Adrenal gland (tissue), 12 donors: ENCODE measurements around the gene PRKCH. TPM values are rescaled to one million over a fixed set of nuclear protein-coding genes. Genes with fewer than 3 reads are reported as not detected.

ENCODE experiments used
- DNase-seq, 7 donors: peaks; one replicate each; pipeline ENCODE4 v3.0.0-alpha.2; 2019 to 2020
- H3K27ac ChIP-seq, 5 donors: fragments of 200-600 bp; sonication (generic) in 4 of 5; 1 replicate in 3 of 5; 2 replicates in 2 of 5; pipeline versions ENCODE4 v1.5.1 to v1.8.0; 2016 to 2020; ENCODE audit warnings: mild to moderate bottlenecking in 1 of 5
- H3K27me3 ChIP-seq: fragments of 200-600 bp; 2 replicates; pipeline ENCODE4 v1.8.0; 2021
- H3K36me3 ChIP-seq, 2 donors: fragments of 200-600 bp; replicated peaks in 1 of 2; 1 replicate in 1 of 2; 2 replicates in 1 of 2; pipeline versions ENCODE4 v1.5.1 to v1.8.0; 2018 to 2022
- H3K4me1 ChIP-seq, 2 donors: fragments of 200-600 bp; replicated peaks in 1 of 2; 1 replicate in 1 of 2; 2 replicates in 1 of 2; pipeline versions ENCODE4 v1.5.1 to v1.8.0; 2018 to 2021
- H3K4me3 ChIP-seq, 4 donors: fragments of 200-600 bp; sonication (generic) in 3 of 4; one replicate each; pipeline ENCODE4 v1.5.1; 2016 to 2018
- H3K9me3 ChIP-seq, 3 donors: fragments of 200-600 bp; sonication (generic) in 1 of 3; replicated peaks in 1 of 3; 1 replicate in 2 of 3; 2 replicates in 1 of 3; pipeline versions ENCODE4 v1.5.1 to v1.8.0; 2016 to 2021
- POLR2A ChIP-seq, 2 donors: fragments of 450-650 bp; IDR thresholded peaks; one replicate each; pipeline ENCODE4 v1.6.1; 2017; ENCODE audit warnings: antibody characterized with exemption in 2 of 2, mild to moderate bottlenecking in 2 of 2, moderate library complexity in 1 of 2
- WGBS, 4 donors: extraction: QIAGEN DNeasy Blood & Tissue Kit in 2 of 4; methylation state at CpG; one replicate each; pipeline versions ENCODE4 v1.1.5 to v1.1.7; 2013 to 2017; 5-methylcytosine and 5-hydroxymethylcytosine counted together
- intact Hi-C, 2 donors: fragments of 100-400 bp; cut with DNase I; formaldehyde crosslinking; loops; one replicate each; pipeline versions ENCODE4 v1.14.1 to v1.15.0; 2022 to 2023
- polyA plus RNA-seq, 3 donors: library from polyadenylated mRNA; stranded (reverse); fragments of 200-250 nt in 2 of 3; fragments of 350-450 nt in 1 of 3; fragmentation: Illumina TruSeq in 1 of 3; extraction: RNeasy Lipid Tissue Mini Kit (QIAGEN cat#74804) in 1 of 3; gene quantifications; one replicate each; pipeline ENCODE4 v1.2.3, GENCODE V29; 2013 to 2014
- total RNA-seq, 9 donors: library from RNA; depleted of rRNA in 4 of 9; stranded (reverse); fragments of >200 nt in 4 of 9; fragments of 120-200 nt in 1 of 9; fragmentation: NEBNext Ultra II Directional in 1 of 9; extraction: Animal tissue kit (Norgen Biotek cat#: 25700) in 1 of 9; gene quantifications; one replicate each; pipeline versions ENCODE4 v1.1.0 to v1.2.4, GENCODE V29; 2013 to 2023
- TF ChIP-seq, protein P1 (sequence below), 6 experiments: fragments of 450-650 bp in 4 of 6; fragments of 200-600 bp in 2 of 6; sonication (generic) in 1 of 6; IDR thresholded peaks; 1 replicate in 5 of 6; 2 replicates in 1 of 6; pipeline versions ENCODE4 v1.5.1 to v1.8.0; 2016 to 2021; ENCODE audit warnings: antibody characterized with exemption in 6 of 6, mild to moderate bottlenecking in 2 of 6, moderate library complexity in 1 of 6
- donor health status: healthy with polysubstance abuse.
- donor health status: Bipolar disorder and iron deficiency.
- donor health status: DM: yes; HTN: yes; CAD: no.
- donor health status: DM: no; HTN: no; CAD: no.
- donor health status: DM: no; HTN: no; CAD: no.
- donor health status: DM: yes; HTN: yes; CAD: no.

The PRKCH gene
- total and polyA plus RNA-seq, 12 donors: 7.8 to 28.1 (median 17.0) TPM

DNA sequence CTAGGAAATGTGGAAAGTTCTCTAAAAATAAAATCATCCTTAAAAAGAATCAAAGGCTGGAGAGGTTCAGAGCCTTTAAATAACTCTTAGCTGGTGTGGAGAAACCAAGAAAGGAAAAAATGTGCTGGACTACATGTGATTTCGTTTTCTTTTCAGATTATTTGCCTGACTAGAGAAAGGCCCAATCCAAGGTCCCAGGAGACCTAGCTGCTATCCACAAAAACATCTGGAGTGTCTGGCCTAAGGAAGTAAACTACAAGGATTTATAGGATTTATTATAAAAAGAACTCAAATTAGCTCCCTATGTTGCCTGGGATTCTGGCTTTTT, 39.5 kb upstream of the PRKCH start:
- H3K4me1 ChIP-seq: peaks cover 13 to 30% of the 10 kb centered on the region in 2 donors
- H3K36me3 ChIP-seq: no peaks in the 10 kb centered on the region
- WGBS, 4 donors: 64 to 90% (median 71%) methylated on average over 1 of the region's 1 CpG
- no peak for TF ChIP-seq POLR2A (IDR thresholded peaks at IDR 0.05)
- H3K4me3 ChIP-seq: no peak overlapping the region
- no peaks in the 10 kb centered on the region for H3K9me3 ChIP-seq
- no peak overlapping the region for H3K27ac ChIP-seq
- DNase-seq: no peak
- intact Hi-C loops: no loop called here
- peaks cover 7% of the 10 kb centered on the region for H3K27me3 ChIP-seq

DNA sequence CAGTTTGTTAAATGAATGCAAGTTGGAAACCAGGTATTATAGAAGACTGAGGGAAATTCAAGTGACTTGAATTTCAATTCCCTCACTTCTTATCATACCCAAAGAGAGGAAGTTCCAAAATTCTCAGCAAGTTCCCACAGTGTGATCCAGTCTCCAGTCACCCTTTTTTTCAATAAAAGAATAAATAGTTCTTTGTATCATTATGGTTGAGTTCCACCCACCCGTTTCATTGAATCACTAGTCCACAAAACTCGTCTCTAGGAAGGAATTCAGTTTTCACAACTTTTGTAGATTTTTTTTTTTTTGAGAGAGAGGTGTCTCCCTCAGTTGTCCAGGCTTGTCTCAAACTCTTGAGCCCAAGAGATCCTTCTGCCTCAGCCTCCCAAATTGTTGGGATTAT, 38.6 kb upstream of the PRKCH start:
- Histone ChIP-seq H3K4me1 (peaks cover 13 to 30% of the 10 kb centered on the region in 2 donors), H3K36me3 (no peaks in the 10 kb centered on the region), H3K9me3 (no peaks in the 10 kb centered on the region), H3K27ac (no peak overlapping the region), H3K4me3 (no peak overlapping the region), H3K27me3 (peaks cover 7% of the 10 kb centered on the region)
- WGBS, 4 donors: 78 to 94% (median 88%) methylated on average over 2 of the region's 2 CpGs
- DNase-seq: no peak
- intact Hi-C loops: no loop called here
- TF ChIP-seq, protein P1, sequence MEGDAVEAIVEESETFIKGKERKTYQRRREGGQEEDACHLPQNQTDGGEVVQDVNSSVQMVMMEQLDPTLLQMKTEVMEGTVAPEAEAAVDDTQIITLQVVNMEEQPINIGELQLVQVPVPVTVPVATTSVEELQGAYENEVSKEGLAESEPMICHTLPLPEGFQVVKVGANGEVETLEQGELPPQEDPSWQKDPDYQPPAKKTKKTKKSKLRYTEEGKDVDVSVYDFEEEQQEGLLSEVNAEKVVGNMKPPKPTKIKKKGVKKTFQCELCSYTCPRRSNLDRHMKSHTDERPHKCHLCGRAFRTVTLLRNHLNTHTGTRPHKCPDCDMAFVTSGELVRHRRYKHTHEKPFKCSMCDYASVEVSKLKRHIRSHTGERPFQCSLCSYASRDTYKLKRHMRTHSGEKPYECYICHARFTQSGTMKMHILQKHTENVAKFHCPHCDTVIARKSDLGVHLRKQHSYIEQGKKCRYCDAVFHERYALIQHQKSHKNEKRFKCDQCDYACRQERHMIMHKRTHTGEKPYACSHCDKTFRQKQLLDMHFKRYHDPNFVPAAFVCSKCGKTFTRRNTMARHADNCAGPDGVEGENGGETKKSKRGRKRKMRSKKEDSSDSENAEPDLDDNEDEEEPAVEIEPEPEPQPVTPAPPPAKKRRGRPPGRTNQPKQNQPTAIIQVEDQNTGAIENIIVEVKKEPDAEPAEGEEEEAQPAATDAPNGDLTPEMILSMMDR (IDR thresholded peaks at IDR 0.05): no peak
- TF ChIP-seq POLR2A (IDR thresholded peaks at IDR 0.05): no peak

DNA sequence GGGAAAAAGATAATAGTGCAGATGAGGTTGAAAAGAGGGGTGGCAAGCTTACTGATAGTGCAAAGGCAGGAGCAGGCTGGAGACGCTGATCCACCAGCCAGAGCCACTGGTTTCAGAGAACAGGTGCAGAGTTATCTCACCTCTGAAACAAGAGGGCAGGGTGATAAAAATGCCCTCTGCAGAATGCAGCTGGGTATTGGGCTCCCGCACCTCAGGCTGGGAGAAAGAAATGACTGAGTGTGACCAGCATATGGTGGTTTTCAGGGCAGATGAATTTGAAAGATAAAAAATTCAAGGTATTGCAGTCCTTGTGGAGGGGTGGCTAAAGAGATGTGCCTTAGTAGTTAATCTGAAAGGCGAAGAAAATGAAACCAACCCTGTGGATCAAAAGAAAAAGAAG, 37.4 kb upstream of the PRKCH start:
- WGBS, 4 donors: 68 to 80% (median 73%) methylated on average over 3 of the region's 3 CpGs

DNA sequence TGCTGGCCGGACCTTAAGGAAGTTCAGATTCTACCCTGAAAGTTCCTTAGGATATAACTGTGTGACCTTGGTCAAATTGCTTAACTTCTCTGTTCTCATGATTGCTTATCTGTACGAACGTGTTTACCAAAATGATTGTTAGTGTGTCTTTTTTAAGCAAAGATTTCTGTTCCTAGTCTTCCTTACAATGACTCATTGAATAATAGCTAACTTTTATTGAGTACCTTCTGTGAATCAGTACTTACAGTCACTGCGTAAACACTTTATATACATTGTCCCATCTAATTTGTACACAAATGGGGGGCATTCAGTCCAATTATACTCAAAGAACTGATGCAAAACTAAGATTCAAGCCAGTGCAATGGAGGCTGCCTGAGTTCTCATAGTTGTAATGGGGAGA, 36.0 kb upstream of the PRKCH start:
- WGBS, 4 donors: 51 to 55% (median 54%) methylated on average over 4 of the region's 4 CpGs
- Histone ChIP-seq H3K27me3 (peaks cover 7% of the 10 kb centered on the region), H3K4me1 (peaks cover 8 to 26% of the 10 kb centered on the region in 2 donors), H3K27ac (peak overlapping the region in 1 of 5 donors; percentile 27), H3K4me3 (no peak overlapping the region), H3K9me3 (no peaks in the 10 kb centered on the region), H3K36me3 (no peaks in the 10 kb centered on the region)
- no peak for DNase-seq
- TF ChIP-seq, protein P1 (IDR thresholded peaks at IDR 0.05): no peak
- TF ChIP-seq POLR2A (IDR thresholded peaks at IDR 0.05): no peak
- intact Hi-C loops: no loop called here

More for the DNA sequence above, 37.4 kb upstream of the PRKCH start:
- no peak for TF ChIP-seq POLR2A (IDR thresholded peaks at IDR 0.05)
- H3K27ac ChIP-seq: no peak overlapping the region
- intact Hi-C loops: no loop called here
- H3K27me3 ChIP-seq: peaks cover 7% of the 10 kb centered on the region
- DNase-seq: no peak
- peaks cover 13 to 30% of the 10 kb centered on the region in 2 donors for H3K4me1 ChIP-seq
- no peak overlapping the region for H3K4me3 ChIP-seq
- H3K9me3 ChIP-seq: no peaks in the 10 kb centered on the region
- H3K36me3 ChIP-seq: no peaks in the 10 kb centered on the region

DNA sequence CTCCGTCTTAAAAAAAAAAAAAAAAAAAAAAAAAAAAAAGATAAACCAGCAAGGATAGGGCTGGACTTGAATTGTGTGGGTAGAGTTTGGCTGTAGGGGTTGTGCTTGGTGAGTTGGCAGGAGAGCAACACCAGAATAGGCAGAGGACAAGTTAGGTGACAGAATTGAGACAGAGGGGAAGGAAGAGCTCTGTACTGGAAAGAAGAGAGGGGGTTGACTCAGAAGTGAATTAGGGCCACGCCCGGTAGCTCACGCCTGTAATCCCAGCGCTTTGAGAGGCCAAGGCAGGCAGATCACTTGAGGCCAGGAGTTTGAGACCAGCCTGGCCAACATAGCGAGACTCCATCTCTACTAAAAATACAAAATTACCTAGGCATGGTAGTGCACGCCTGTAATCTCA, 34.2 kb upstream of the PRKCH start:
- no peak for DNase-seq
- no peak overlapping the region for H3K27ac ChIP-seq
- 82 to 93% (median 85%) methylated on average over 7 of the region's 7 CpGs for WGBS, 4 donors
- peaks cover 8 to 13% of the 10 kb centered on the region in 2 donors for H3K4me1 ChIP-seq
- intact Hi-C loops: no loop called here
- TF ChIP-seq POLR2A (IDR thresholded peaks at IDR 0.05): no peak
- TF ChIP-seq, protein P1 (IDR thresholded peaks at IDR 0.05): no peak
- no peaks in the 10 kb centered on the region for H3K36me3 ChIP-seq
- no peaks in the 10 kb centered on the region for H3K27me3 ChIP-seq
- no peaks in the 10 kb centered on the region for H3K9me3 ChIP-seq
- no peak overlapping the region for H3K4me3 ChIP-seq
